ENCODE data around the gene SIRT1.

DNA sequence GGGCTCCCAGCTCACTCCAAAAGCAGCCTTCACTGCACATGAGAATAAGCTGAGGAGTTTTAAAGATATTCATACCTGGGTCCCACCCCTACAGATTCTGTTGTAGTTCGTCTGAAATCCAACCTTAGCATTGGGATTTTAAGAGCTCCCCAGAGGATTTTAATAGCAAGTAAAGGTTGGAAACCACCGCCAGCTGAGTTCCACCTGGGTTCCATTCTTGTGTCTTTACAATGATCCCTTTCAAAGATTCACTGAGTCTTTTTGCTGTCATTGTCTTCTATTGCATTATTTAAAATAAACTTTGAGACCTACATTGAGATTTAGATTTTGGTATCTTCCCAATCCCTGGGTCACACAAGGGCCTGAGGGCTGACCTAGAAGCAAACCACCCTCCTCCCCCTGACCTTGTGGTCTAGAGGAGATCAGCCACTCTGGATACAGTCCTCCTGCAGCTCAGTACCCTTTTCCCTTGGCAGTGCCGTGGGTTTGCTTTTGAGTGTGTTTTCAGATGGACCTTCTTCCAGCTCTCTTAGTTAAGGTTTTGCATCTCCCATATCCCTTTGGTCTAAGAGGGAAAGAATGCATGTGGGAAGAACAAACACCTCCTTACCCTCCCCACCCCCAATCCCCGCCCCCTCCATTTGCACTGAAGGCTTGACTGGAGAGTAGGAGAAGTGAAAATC lies 22.6 kb upstream of the SIRT1 start:
- TF ChIP-seq, protein P1, sequence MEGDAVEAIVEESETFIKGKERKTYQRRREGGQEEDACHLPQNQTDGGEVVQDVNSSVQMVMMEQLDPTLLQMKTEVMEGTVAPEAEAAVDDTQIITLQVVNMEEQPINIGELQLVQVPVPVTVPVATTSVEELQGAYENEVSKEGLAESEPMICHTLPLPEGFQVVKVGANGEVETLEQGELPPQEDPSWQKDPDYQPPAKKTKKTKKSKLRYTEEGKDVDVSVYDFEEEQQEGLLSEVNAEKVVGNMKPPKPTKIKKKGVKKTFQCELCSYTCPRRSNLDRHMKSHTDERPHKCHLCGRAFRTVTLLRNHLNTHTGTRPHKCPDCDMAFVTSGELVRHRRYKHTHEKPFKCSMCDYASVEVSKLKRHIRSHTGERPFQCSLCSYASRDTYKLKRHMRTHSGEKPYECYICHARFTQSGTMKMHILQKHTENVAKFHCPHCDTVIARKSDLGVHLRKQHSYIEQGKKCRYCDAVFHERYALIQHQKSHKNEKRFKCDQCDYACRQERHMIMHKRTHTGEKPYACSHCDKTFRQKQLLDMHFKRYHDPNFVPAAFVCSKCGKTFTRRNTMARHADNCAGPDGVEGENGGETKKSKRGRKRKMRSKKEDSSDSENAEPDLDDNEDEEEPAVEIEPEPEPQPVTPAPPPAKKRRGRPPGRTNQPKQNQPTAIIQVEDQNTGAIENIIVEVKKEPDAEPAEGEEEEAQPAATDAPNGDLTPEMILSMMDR (conservative IDR thresholded peaks at IDR 0.05 in 1 of 2, IDR thresholded peaks at IDR 0.05 in 1 of 2; ENCODE audit: low read depth in 1 of 2, low read length in 2 of 2), result no peak
- TF ChIP-seq EZH2 (IDR thresholded peaks at IDR 0.05; ENCODE audit: low read length, missing control alignments), result no peak

Data from fibroblast of lung (primary cell).